Skeletal muscle cell (primary cell): ENCODE results near the gene GALNT16.
A peak's percentile ranks its signal among the peaks of the same experiment; 100 is the strongest.

Experiments
- DNase-seq: peaks from one replicate; pipeline ENCODE4 v3.0.0-alpha.2; 2010; ENCODE audit warnings: low read depth
- H3K4me3 ChIP-seq: 2 replicates; pipeline ENCODE4 v1.5.1; 2011; ENCODE audit warnings: low read depth, mild to moderate bottlenecking, control low read depth, low read length, moderate library complexity

Gene GALNT16

GRCh38 chr14:69355607-69356281, 95.8 kb downstream of the GALNT16 start:
- H3K4me3 ChIP-seq, result no peak overlapping the region
- peak; percentile 62 for DNase-seq

GRCh38 chr14:69356903-69357543, 97.1 kb downstream of the GALNT16 start:
- DNase-seq, result no peak
- H3K4me3 ChIP-seq, result no peak overlapping the region

GRCh38 chr14:69357544-69358200, 97.7 kb downstream of the GALNT16 start:
- no peak for DNase-seq

GRCh38 chr14:69358233-69358963, 98.4 kb downstream of the GALNT16 start:
- H3K4me3 ChIP-seq, result no peak overlapping the region
- DNase-seq, result no peak

More at GRCh38 chr14:69357544-69358200, 97.7 kb downstream of the GALNT16 start:
- H3K4me3 ChIP-seq, result no peak overlapping the region

GRCh38 chr14:69358966-69359365, 99.0 kb downstream of the GALNT16 start:
- DNase-seq, result no peak
- no peak overlapping the region for H3K4me3 ChIP-seq

GRCh38 chr14:69360438-69361108, 100.6 kb downstream of the GALNT16 start:
- no peak overlapping the region for H3K4me3 ChIP-seq
- DNase-seq, result no peak

- peak; percentile 11 for DNase-seq
- H3K4me3 ChIP-seq, result no peak overlapping the region
These were observed 103.1 kb downstream of the GALNT16 start for GRCh38 chr14:69363055-69363454.

- DNase-seq, result no peak
- no peak overlapping the region for H3K4me3 ChIP-seq
These were observed 104.0 kb downstream of the GALNT16 start for GRCh38 chr14:69363964-69364363.

- H3K4me3 ChIP-seq, result no peak overlapping the region
- DNase-seq, result no peak
These were observed 104.4 kb downstream of the GALNT16 start for GRCh38 chr14:69364378-69364777.

GRCh38 chr14:69366069-69366468, 106.1 kb downstream of the GALNT16 start:
- no peak overlapping the region for H3K4me3 ChIP-seq
- no peak for DNase-seq

GRCh38 chr14:69366761-69367160, 106.8 kb downstream of the GALNT16 start:
- no peak for DNase-seq
- H3K4me3 ChIP-seq, result no peak overlapping the region

GRCh38 chr14:69368381-69368780, 108.4 kb downstream of the GALNT16 start:
- no peak for DNase-seq
- H3K4me3 ChIP-seq, result no peak overlapping the region

- no peak overlapping the region for H3K4me3 ChIP-seq
- no peak for DNase-seq
These were observed 110.1 kb downstream of the GALNT16 start for GRCh38 chr14:69370061-69370460.

- no peak overlapping the region for H3K4me3 ChIP-seq
- DNase-seq, result no peak
These were observed 112.2 kb downstream of the GALNT16 start for GRCh38 chr14:69372146-69372545.

- DNase-seq, result no peak
- H3K4me3 ChIP-seq, result no peak overlapping the region
These were observed 113.1 kb downstream of the GALNT16 start for GRCh38 chr14:69373104-69373503.

GRCh38 chr14:69374235-69374634, 114.3 kb downstream of the GALNT16 start:
- no peak overlapping the region for H3K4me3 ChIP-seq
- no peak for DNase-seq

GRCh38 chr14:69375182-69375581, 115.2 kb downstream of the GALNT16 start:
- DNase-seq, result no peak
- H3K4me3 ChIP-seq, result no peak overlapping the region

- no peak for DNase-seq
- H3K4me3 ChIP-seq, result no peak overlapping the region
These were observed 115.8 kb downstream of the GALNT16 start for GRCh38 chr14:69375722-69376121.

GRCh38 chr14:69376439-69376838, 116.5 kb downstream of the GALNT16 start:
- DNase-seq, result peak; percentile 77

GRCh38 chr14:69378274-69378673, 118.3 kb downstream of the GALNT16 start:
- no peak for DNase-seq
- H3K4me3 ChIP-seq, result no peak overlapping the region

More at GRCh38 chr14:69376439-69376838, 116.5 kb downstream of the GALNT16 start:
- H3K4me3 ChIP-seq, result no peak overlapping the region
